ENCODE measurements around the gene GNPTG. TPM values are rescaled to one million over a fixed set of nuclear protein-coding genes. Genes with fewer than 3 reads are reported as not detected.

Gene GNPTG
- total RNA-seq, 1 donor from 2014 or later, result 60.7 TPM

DNA sequence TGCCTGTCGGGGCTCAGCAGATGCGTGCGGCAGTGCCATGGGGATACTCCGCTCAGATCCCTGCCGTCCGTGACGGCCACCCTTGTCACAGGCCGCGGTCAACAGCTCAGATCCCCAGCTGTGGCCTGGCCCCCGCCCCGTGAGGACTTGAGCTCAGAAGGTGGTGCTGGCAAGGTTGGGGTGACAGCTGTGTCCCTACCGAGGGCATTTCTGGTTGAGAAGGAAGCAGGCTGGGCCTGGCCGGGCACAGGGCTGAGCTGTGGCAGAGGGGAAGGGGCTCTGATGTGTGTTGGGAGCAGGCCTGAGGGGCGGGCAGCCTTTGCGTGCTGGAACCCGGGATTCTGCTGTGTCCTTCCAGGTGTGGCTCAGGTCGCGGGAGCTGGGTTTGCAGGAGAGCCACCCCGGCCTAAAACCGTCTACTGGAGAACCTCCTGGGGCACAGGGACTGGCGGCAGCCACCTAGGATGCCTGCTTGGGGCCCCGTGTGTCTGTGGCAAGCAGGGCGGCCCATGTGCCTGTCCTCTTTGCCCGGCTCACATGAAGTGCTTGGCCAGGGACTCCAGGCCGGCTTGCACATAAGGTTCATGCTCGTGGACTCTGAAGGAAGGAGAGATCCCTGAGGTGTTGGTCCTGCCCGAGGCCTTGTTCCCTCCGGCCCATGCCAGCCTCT lies 37.2 kb upstream of the GNPTG start:
- Mint-ChIP-seq H3K36me3 (ENCODE audit: low read depth) (peaks cover 25% of the 10 kb centered on the region), H3K27me3 (ENCODE audit: low read depth) (no peaks in the 10 kb centered on the region), H3K4me3 (ENCODE audit: unreplicated experiment) (no peak overlapping the region), H3K9me3 (ENCODE audit: low read depth) (no peaks in the 10 kb centered on the region), H3K4me1 (ENCODE audit: low read depth) (peaks cover 31% of the 10 kb centered on the region), H3K27ac (ENCODE audit: unreplicated experiment) (no peak overlapping the region)
- TF ChIP-seq, protein P1, sequence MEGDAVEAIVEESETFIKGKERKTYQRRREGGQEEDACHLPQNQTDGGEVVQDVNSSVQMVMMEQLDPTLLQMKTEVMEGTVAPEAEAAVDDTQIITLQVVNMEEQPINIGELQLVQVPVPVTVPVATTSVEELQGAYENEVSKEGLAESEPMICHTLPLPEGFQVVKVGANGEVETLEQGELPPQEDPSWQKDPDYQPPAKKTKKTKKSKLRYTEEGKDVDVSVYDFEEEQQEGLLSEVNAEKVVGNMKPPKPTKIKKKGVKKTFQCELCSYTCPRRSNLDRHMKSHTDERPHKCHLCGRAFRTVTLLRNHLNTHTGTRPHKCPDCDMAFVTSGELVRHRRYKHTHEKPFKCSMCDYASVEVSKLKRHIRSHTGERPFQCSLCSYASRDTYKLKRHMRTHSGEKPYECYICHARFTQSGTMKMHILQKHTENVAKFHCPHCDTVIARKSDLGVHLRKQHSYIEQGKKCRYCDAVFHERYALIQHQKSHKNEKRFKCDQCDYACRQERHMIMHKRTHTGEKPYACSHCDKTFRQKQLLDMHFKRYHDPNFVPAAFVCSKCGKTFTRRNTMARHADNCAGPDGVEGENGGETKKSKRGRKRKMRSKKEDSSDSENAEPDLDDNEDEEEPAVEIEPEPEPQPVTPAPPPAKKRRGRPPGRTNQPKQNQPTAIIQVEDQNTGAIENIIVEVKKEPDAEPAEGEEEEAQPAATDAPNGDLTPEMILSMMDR (IDR thresholded peaks at IDR 0.05), result no peak
- DNase-seq (ENCODE audit: low spot score), result peak; percentile 85

GRCh38 chr16:1315081-1316032 lies 36.4 kb upstream of the GNPTG start:
- Mint-ChIP-seq H3K9me3 (ENCODE audit: low read depth) (no peaks in the 10 kb centered on the region), H3K4me3 (ENCODE audit: unreplicated experiment) (no peak overlapping the region), H3K4me1 (ENCODE audit: low read depth) (peaks cover 27% of the 10 kb centered on the region), H3K27ac (ENCODE audit: unreplicated experiment) (no peak overlapping the region), H3K36me3 (ENCODE audit: low read depth) (peaks cover 30% of the 10 kb centered on the region), H3K27me3 (ENCODE audit: low read depth) (no peaks in the 10 kb centered on the region)
- TF ChIP-seq, protein P1 (IDR thresholded peaks at IDR 0.05), result no peak
- no peak for DNase-seq (ENCODE audit: low spot score)

DNA sequence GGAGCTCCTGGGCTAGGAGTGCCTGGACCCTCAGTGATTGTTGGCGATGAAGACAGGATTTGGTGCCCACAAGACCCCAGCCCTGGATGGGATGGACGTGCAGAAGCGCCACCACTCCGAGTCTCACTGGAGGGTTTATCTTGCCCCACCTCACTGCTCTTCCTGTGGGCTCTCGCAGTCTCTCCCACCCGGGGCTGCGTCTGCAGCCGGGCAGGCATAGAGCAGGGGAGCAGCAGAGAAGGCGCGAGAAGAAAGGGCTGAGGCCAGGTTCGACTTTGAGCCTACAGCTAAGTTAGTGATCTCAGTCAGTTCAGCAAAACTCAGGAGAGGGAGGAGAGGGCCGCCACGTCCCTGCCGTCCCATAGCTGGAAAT lies 35.7 kb upstream of the GNPTG start:
- H3K27ac Mint-ChIP-seq (ENCODE audit: unreplicated experiment), result no peak overlapping the region
- TF ChIP-seq, protein P1 (IDR thresholded peaks at IDR 0.05), result no peak
- no peaks in the 10 kb centered on the region for H3K27me3 Mint-ChIP-seq (ENCODE audit: low read depth)
- H3K36me3 Mint-ChIP-seq (ENCODE audit: low read depth), result peaks cover 31% of the 10 kb centered on the region
- no peaks in the 10 kb centered on the region for H3K9me3 Mint-ChIP-seq (ENCODE audit: low read depth)
- H3K4me1 Mint-ChIP-seq (ENCODE audit: low read depth), result peaks cover 21% of the 10 kb centered on the region
- DNase-seq (ENCODE audit: low spot score), result no peak
- no peak overlapping the region for H3K4me3 Mint-ChIP-seq (ENCODE audit: unreplicated experiment)

- no peaks in the 10 kb centered on the region for H3K9me3 Mint-ChIP-seq (ENCODE audit: low read depth)
- peaks cover 32% of the 10 kb centered on the region for H3K36me3 Mint-ChIP-seq (ENCODE audit: low read depth)
- no peak for DNase-seq (ENCODE audit: low spot score)
- peak overlapping the region; percentile 12 for H3K27ac Mint-ChIP-seq (ENCODE audit: unreplicated experiment)
- no peak overlapping the region for H3K4me3 Mint-ChIP-seq (ENCODE audit: unreplicated experiment)
- TF ChIP-seq, protein P1 (IDR thresholded peaks at IDR 0.05), result no peak
- H3K27me3 Mint-ChIP-seq (ENCODE audit: low read depth), result no peaks in the 10 kb centered on the region
- peaks cover 6% of the 10 kb centered on the region for H3K4me1 Mint-ChIP-seq (ENCODE audit: low read depth)
These were observed 34.1 kb upstream of the GNPTG start for GRCh38 chr16:1317479-1318267.

- DNase-seq (ENCODE audit: low spot score), result no peak
- H3K27ac Mint-ChIP-seq (ENCODE audit: unreplicated experiment), result no peak overlapping the region
- H3K4me1 Mint-ChIP-seq (ENCODE audit: low read depth), result peaks cover under 1% of the 10 kb centered on the region
- no peaks in the 10 kb centered on the region for H3K27me3 Mint-ChIP-seq (ENCODE audit: low read depth)
- TF ChIP-seq, protein P1 (IDR thresholded peaks at IDR 0.05), result no peak
- H3K9me3 Mint-ChIP-seq (ENCODE audit: low read depth), result no peaks in the 10 kb centered on the region
- H3K4me3 Mint-ChIP-seq (ENCODE audit: unreplicated experiment), result no peak overlapping the region
- peaks cover 32% of the 10 kb centered on the region for H3K36me3 Mint-ChIP-seq (ENCODE audit: low read depth)
These were observed 33.5 kb upstream of the GNPTG start for GRCh38 chr16:1318268-1318545.
